Stimulated activated CD4-positive, alpha-beta T cell treated with anti-CD3 and anti-CD28 coated beads, Interleukin-2, amount 100 ng/mL, for 24 hours (primary cell): ENCODE results near the gene PLET1.

Source experiments
- DNase-seq, 2 donors: peaks; one replicate each; pipeline ENCODE4 v3.0.0-alpha.2; 2020

PLET1 gene

DNA sequence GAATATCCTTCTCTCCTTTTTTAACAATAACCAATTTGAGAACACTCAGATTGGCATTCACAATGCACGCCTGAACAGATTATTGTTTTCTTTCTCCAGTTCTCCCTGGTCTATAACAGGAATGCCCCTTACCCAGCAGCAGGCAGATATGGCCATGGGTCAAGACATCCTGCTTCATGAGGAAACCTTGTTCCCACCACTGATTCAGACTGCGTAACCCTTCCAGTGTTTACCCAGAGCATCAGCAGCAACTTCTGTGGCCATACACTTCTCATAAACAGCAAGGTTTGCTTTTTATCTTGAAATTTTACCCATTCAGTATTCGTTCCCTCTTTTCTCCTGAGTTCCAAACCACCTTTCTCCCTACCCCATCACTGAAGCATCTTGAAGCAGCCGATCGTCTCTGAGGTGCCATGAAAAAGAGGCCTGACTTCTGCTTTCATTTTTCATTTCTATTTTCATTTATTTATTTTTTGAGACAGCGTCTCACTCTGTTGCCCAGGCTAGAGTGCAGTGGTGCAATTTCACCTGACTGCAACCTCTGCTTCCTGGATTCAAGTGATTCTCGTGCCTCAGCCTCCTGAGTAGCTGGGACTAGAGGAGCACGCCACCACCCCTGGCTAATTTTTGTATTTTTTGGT is 24.8 kb downstream of the PLET1 start:
- DNase-seq: no peak

DNA sequence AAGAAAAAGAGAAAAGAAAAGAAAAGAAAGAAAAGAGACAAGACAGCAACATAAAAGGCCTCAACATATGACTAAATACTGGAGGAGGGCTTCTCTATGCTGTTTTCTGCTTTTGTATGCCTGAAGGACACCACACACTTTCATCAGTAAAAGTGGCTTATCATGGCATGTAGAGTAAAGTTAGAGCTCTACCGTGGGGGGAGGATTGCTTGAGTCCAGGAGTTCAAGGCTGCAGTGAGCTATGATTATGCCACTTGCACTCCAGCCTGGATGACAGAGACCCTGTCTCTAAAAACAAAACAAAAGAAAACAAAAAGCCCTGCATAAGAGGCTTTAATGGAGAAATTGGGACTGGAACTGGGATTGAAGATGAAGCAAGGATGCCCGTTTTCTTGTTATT is 28.7 kb downstream of the PLET1 start:
- no peak for DNase-seq

DNA sequence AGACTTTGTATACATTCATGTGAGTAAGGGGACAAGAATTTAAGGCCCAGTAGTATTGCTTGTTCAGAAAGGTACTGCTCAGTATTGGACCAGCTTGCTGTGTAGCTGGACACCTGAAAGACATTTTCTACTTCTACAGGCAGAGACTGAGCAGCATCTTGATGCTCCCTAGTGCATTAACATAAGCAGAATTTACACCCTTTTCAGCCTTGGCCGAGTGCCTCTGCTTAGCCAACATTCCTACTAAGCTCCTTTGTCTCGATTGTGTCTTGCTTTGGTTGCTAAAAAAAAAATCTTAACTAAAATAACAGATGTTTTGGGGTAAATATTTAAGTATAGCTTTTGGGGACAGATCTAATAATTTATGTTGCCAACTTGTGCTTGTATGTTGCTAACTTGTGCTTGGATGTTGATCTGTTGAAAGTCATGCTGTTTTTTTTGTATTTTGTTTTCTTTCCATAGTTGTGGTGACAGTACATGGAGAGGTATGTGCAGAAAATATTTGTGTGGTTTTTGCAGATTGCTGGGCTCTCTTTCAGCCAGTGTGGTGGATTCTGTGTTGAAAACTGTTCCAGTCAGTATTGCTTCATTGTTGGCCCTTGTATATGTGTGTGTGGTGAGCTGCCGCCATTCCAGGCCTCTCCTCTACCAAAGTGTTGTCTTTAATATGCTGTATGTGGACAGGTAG is 30.8 kb downstream of the PLET1 start:
- DNase-seq: no peak

GRCh38 chr11:112229159-112229558 is 31.5 kb downstream of the PLET1 start:
- no peak for DNase-seq

- DNase-seq: no peak
Observed at GRCh38 chr11:112228706-112229105, 32.0 kb downstream of the PLET1 start.

- DNase-seq: no peak
Observed at GRCh38 chr11:112227471-112227870, 33.2 kb downstream of the PLET1 start.

- no peak for DNase-seq
Observed at GRCh38 chr11:112226831-112227401, 33.7 kb downstream of the PLET1 start.

DNA sequence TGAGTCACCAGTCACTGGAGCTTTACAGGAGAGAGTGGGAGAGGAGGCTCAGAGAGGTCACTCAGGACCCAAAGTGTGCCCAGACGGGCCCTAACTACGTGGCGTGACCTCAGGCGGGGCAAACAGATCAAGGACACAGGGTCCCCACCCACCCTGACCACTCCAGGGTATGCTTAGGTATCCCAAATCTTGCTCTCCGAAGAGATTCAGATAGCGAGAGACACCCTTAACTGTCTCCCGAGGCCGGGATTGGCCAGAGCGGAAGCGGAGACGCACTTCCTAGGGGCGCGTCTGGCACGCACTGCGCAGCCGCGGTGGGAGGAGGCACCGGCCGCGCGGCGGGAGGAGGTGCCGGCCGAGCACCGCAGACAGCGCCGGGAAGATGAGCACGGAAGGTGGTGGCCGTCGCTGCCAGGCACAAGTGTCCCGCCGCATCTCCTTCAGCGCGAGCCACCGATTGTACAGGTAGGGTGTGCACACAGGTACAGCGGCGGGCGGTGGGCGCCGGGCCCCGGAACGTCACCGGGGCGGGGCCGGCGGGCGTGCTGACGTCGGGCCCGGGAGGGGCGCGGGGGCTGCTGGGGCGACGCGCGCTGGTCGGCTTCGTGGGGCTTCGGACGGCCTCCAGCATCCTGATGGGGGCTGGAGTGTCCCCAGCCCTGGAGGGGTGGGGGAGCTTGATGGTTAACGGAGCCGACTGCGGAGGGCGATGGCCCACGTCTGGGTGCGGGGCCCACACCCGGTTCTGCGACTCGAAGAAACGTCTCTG is 34.4 kb downstream of the PLET1 start, which contains the start of gene PTS:
TSS of gene PTS (plus strand) at position 367 of the 769 bp plus-strand sequence. CDS start at position 383, 16 bp downstream.
- DNase-seq: peak; percentile 82 to 83

GRCh38 chr11:112225753-112226061 is 35.0 kb downstream of the PLET1 start:
- no peak for DNase-seq

GRCh38 chr11:112223754-112224532 is 36.7 kb downstream of the PLET1 start:
- no peak for DNase-seq

DNA sequence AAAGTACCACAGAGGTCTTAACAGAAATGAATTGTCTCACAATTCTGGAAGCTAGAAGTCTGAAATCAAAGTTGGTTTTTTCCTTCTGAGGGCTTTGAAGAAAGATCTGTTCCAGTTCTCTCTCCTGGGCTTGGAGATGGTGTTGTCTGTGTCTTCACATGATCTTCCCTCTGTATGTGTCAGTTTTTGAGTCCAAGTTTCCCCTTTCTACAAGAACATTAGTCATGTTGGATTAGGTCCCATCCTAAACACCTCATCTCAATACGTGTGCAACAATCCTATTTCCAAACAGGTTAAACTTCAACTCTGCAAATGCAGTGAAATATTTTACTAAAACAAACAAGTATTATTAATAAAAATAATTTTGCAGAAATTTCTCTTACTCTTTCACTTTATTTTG is 37.5 kb downstream of the PLET1 start:
- DNase-seq: no peak

DNA sequence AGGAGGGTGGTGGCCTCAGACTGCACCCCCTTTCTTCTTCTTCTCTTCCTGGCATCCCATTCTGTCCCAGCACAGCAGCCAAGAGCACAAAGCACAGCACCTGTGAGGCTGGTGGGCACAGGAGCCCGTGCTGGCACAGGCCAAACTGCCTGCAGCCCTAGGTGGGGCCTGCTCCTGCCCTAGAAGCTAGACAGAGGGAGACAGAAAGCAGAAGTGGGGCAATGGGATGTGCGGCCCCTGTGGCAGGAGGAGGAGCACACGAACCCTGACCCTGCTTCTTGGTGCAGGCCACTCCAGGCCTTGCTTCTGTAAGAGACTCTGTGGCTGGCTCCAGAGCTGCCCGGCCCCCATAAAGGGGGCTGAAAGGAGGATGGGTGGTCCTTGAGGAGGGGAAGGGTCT is 38.4 kb downstream of the PLET1 start:
- DNase-seq: no peak

DNA sequence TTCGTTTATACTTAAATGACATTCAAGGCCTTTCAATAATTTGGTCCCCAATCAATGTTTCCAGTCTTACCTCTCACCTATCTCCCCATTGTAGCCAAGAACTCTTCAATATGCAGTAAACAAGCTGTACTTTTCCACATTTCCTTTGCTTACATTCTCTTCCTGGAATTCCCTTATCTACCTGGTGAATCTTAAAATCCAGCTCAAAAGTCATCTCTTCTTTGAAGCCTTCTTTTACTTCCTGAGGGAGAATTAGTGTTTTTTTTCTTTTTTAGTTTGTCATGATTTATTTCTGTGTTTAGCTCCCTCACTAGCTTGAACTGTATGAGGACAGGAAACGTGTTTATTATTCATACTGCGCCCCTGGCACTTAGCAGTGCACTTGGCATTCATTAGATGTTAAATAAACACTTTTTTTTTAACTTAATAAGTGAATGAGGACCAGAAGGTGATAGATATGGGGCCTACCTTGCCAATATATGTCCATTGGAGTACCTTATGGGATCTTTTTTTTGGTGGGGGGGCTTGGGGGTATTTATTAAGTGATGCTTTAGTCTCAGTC is 39.3 kb downstream of the PLET1 start:
- no peak for DNase-seq

GRCh38 chr11:112219476-112220232 is 41.0 kb downstream of the PLET1 start:
- DNase-seq: peak; percentile 21 to 29

- no peak for DNase-seq
Observed at GRCh38 chr11:112216561-112217105, 44.0 kb downstream of the PLET1 start.

- no peak for DNase-seq
Observed at GRCh38 chr11:112215621-112216020, 45.0 kb downstream of the PLET1 start.

DNA sequence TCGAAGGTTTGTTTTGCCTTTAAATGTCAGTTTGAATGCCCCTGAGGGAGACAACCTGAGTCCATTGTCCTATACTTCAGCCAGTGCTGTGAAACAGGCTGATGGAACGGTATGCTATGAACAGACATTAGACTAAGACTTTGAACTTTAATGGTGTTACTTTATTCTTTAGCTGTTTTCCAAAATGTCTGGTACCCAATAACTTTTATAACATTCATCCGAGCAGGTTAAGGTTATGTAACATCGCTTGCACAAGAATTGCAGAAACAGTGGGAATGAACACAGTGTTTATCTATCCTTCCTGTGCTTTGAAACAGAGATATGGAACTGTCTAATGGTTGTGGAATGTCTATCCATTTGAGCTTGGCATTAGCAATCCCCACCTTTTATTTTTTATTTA is 46.9 kb downstream of the PLET1 start:
- DNase-seq: no peak

- DNase-seq: no peak
Observed at GRCh38 chr11:112212710-112213109, 48.0 kb downstream of the PLET1 start.

GRCh38 chr11:112212290-112212689 is 48.4 kb downstream of the PLET1 start:
- DNase-seq: no peak

- no peak for DNase-seq
Observed at GRCh38 chr11:112211536-112211935, 49.1 kb downstream of the PLET1 start.

DNA sequence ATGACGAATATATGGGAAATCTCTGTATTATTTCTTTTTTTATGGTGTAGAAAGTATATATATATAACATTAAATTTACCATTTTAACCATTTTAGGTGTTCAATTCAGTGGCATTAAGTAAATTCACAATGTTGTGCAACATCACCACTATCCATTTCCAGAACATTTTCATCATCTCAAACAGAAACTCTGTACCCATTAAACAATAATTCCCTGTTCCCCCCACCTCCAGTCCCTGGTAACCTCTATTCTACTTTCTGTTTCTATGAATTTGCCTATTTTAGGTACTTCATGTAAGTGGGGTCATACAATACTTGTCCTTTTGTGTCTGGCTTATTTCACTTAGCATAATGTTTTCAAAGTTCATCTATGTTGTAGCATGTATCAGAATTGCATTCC is 49.8 kb downstream of the PLET1 start:
- no peak for DNase-seq

GRCh38 chr11:112206071-112206470 is 54.6 kb downstream of the PLET1 start:
- DNase-seq: no peak
